Activated CD8-positive, alpha-beta memory T cell treated with anti-CD3 and anti-CD28 coated beads for 36 hours (primary cell): ENCODE data around the gene FAM83D. TPM values are rescaled to one million over a fixed set of nuclear protein-coding genes. Genes with fewer than 3 reads are reported as not detected.

Source experiments
- total RNA-seq, 2 experiments: library from RNA; stranded (reverse); gene quantifications; one replicate each; pipeline ENCODE4 v1.2.3, GENCODE V29; 2021

The FAM83D gene
- total RNA-seq, 2 experiments from 2014 or later: 11.2 to 11.6 TPM

Other genes starting within 250 kb of the FAM83D start
- not detected for gene SLC32A1, start 201.9 kb upstream of the FAM83D start, total RNA-seq
- 10 to 100 TPM; 10.2 to 11.2 TPM for gene ACTR5, start 178.0 kb upstream of the FAM83D start, total RNA-seq
- gene PPP1R16B, start 120.7 kb upstream of the FAM83D start, total RNA-seq: 100 to 1,000 TPM; 156 to 164 TPM
- gene DHX35, start 35.9 kb downstream of the FAM83D start, total RNA-seq: 10 to 100 TPM; 17.6 to 19.5 TPM